ENCODE data around the gene TOGARAM2. TPM values are rescaled to one million over a fixed set of nuclear protein-coding genes. Genes with fewer than 3 reads are reported as not detected.
A peak's percentile ranks its signal among the peaks of the same experiment; 100 is the strongest.

TOGARAM2 gene
- total RNA-seq, 1 donor from 2014 or later: 15.4 TPM

DNA sequence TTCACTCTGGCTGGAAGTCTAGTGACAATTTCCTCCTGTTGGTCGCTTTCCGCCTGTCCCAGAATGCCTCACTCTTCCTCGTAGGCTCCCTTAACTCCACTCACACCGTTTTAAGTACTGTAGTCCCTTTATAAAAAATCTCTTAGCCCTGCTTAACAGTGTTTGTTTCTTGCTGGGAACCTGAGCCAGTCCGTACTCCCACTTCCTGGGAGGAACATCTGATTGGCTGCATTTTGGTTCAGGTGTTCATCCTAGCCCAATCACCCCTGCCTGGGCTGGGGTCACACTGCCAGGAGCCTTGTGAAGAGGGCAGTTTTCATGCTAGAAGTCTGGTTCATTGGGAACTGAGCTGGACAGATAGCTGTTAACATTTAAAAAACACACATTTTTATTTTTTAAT, 25.6 kb upstream of the TOGARAM2 start:
- intact Hi-C loops (cut with DNase I): no loop called here
- TF ChIP-seq, protein P1, sequence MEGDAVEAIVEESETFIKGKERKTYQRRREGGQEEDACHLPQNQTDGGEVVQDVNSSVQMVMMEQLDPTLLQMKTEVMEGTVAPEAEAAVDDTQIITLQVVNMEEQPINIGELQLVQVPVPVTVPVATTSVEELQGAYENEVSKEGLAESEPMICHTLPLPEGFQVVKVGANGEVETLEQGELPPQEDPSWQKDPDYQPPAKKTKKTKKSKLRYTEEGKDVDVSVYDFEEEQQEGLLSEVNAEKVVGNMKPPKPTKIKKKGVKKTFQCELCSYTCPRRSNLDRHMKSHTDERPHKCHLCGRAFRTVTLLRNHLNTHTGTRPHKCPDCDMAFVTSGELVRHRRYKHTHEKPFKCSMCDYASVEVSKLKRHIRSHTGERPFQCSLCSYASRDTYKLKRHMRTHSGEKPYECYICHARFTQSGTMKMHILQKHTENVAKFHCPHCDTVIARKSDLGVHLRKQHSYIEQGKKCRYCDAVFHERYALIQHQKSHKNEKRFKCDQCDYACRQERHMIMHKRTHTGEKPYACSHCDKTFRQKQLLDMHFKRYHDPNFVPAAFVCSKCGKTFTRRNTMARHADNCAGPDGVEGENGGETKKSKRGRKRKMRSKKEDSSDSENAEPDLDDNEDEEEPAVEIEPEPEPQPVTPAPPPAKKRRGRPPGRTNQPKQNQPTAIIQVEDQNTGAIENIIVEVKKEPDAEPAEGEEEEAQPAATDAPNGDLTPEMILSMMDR (IDR thresholded peaks at IDR 0.05): no peak
- Histone ChIP-seq H3K36me3 (no peaks in the 10 kb centered on the region), H3K27me3 (ENCODE audit: low read depth) (no peaks in the 10 kb centered on the region), H3K27ac (no peak overlapping the region), H3K4me3 (no peak overlapping the region), H3K9me3 (no peaks in the 10 kb centered on the region), H3K4me1 (peaks cover 30% of the 10 kb centered on the region)
- no peak for DNase-seq
- no peak for ATAC-seq

DNA sequence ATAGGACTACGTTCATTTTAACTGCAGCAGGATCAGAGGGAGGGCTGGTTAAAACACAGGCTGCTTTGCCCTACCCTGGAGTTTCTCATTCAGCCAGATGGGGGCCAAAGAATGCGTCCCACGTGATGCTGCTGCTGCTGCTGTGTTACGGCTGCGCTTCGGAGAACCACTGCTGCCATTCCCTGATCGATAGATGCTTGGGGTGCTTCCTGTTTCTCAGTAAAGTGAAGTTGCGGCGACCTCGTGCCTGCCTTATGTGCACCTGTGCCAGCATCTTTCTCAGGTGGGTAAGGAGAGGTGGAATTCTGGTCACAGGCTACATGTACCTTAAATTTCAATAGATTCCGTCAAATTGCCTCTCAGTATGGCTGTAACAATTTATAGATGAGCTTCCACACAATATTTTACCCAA, 24.7 kb upstream of the TOGARAM2 start:
- peak in 1 of 2 donors; percentile 46 for ATAC-seq
- peak overlapping the region; percentile 33 for H3K4me3 ChIP-seq

DNA sequence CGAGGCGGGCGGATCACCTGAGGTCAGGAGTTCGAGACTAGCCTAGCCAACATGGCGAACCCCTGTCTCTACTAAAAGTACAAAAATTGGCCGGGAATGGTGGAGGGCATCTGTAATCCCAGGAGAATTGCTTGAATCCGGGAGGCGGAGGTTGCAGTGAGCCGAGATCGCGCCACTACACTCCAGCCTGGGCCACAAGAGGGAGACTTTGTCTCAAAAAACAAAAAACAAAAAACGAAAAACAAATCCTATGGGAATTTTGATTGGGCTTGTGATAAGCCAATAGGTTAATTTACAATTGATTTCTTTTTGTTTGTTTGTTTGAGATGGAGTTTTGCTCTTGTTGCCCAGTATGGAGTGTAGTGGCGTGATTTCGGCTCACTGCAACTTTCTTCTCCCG, 24.2 kb upstream of the TOGARAM2 start:
- H3K4me1 ChIP-seq: peaks cover 21% of the 10 kb centered on the region
- intact Hi-C loops (cut with DNase I): no loop called here
- ATAC-seq: no peak
- H3K4me3 ChIP-seq: peak overlapping the region; percentile 33
- no peaks in the 10 kb centered on the region for H3K9me3 ChIP-seq
- DNase-seq: no peak
- no peaks in the 10 kb centered on the region for H3K36me3 ChIP-seq
- TF ChIP-seq, protein P1 (IDR thresholded peaks at IDR 0.05): peak; percentile 60
- no peaks in the 10 kb centered on the region for H3K27me3 ChIP-seq (ENCODE audit: low read depth)
- H3K27ac ChIP-seq: no peak overlapping the region

More for the DNA sequence above, 24.7 kb upstream of the TOGARAM2 start:
- peak; percentile 57 for DNase-seq
- no peaks in the 10 kb centered on the region for H3K36me3 ChIP-seq
- no peaks in the 10 kb centered on the region for H3K27me3 ChIP-seq (ENCODE audit: low read depth)
- intact Hi-C loops (cut with DNase I): no loop called here
- TF ChIP-seq, protein P1 (IDR thresholded peaks at IDR 0.05): no peak
- peaks cover 25% of the 10 kb centered on the region for H3K4me1 ChIP-seq
- H3K27ac ChIP-seq: no peak overlapping the region
- H3K9me3 ChIP-seq: no peaks in the 10 kb centered on the region

DNA sequence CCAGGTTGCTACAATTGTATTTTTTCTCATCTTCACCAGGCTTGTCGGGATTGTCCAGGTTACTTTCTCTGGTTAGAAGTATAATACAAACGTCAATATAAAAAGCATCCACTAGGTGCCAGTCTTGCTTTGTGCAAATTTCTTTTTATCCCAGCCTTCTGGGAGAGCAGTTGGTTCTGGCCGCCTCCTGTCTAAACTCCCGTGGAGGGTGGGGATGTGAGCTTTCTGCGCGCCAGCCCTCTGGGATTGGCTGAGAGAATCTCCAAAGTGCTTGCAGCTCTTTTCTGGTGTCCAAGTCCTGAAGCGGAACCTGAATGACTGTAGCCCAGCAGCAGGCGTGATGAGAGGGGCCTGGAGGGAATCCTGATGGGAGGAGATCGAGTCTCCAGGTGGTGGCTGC, 22.4 kb upstream of the TOGARAM2 start:
- Histone ChIP-seq H3K27me3 (ENCODE audit: low read depth) (no peaks in the 10 kb centered on the region), H3K4me3 (no peak overlapping the region), H3K27ac (no peak overlapping the region), H3K9me3 (no peaks in the 10 kb centered on the region), H3K4me1 (peaks cover 8% of the 10 kb centered on the region), H3K36me3 (no peaks in the 10 kb centered on the region)
- TF ChIP-seq, protein P1 (IDR thresholded peaks at IDR 0.05): peak; percentile 62
- DNase-seq: no peak
- ATAC-seq: peak; percentile 86 to 92
- intact Hi-C loops (cut with DNase I): no loop called here

DNA sequence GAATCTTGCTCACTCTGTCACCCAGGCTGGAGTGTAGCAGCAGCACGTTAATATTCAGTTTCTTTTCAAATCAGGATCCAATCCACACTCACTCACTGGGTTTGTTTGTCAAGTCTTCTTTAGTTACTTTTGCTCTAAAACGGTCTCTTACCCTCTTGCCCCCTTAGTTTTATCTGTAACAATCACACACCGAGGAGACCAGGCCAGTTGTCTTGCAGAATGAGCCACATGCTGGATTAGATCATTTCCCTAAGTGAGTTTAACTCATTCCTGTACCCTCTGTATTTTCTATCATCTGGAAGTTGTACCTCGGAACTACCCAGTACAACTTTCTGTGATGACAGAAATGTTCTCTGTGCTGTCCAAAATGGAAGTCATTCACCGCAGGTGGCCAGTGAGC, 20.7 kb upstream of the TOGARAM2 start:
- DNase-seq: no peak
- no peaks in the 10 kb centered on the region for H3K27me3 ChIP-seq (ENCODE audit: low read depth)
- no peak overlapping the region for H3K4me3 ChIP-seq
- peaks cover 8% of the 10 kb centered on the region for H3K4me1 ChIP-seq
- TF ChIP-seq, protein P1 (IDR thresholded peaks at IDR 0.05): no peak
- ATAC-seq: no peak
- no peaks in the 10 kb centered on the region for H3K9me3 ChIP-seq
- H3K27ac ChIP-seq: no peak overlapping the region
- intact Hi-C loops (cut with DNase I): no loop called here
- no peaks in the 10 kb centered on the region for H3K36me3 ChIP-seq

DNA sequence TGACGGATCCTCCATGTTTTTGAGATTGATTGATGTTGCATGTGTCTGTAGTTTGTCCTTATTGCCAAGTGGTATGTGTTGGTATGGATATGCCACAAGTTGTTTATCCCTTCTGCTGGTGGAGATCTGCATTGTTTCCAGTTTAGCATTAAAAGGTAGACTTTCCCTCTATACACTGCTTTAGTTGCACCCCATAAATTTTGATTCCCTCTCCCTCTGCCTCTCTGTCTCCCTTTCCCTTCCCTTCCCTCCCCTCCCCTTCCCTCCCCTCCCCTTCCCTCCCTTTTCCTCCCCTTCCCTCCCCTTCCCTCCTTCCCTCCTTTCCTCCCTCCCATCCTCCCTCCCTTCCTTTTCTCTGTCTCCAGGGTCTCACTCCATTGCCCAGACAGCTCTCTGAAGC, 18.6 kb upstream of the TOGARAM2 start:
- DNase-seq (no peak), ATAC-seq (no peak)
- no peaks in the 10 kb centered on the region for H3K9me3 ChIP-seq
- intact Hi-C loops (cut with DNase I): no loop called here
- no peaks in the 10 kb centered on the region for H3K4me1 ChIP-seq
- no peak overlapping the region for H3K4me3 ChIP-seq
- TF ChIP-seq, protein P1 (IDR thresholded peaks at IDR 0.05): no peak
- no peaks in the 10 kb centered on the region for H3K36me3 ChIP-seq
- no peak overlapping the region for H3K27ac ChIP-seq
- no peaks in the 10 kb centered on the region for H3K27me3 ChIP-seq (ENCODE audit: low read depth)

All from lower lobe of right lung (tissue), 2 donors.